Mesangial cell (primary cell): Measurements from ENCODE around the gene NF1. TPM values are rescaled to one million over a fixed set of nuclear protein-coding genes. Genes with fewer than 3 reads are reported as not detected.

ENCODE experiments used
- total RNA-seq: library from RNA; depleted of rRNA; stranded (reverse); fragments of >200 nt; gene quantifications from 2 replicates; pipeline ENCODE4 v1.2.3, GENCODE V29; 2015

NF1 gene
- 28.2 and 39.7 TPM in 2 replicates for total RNA-seq

GRCh38 chr17:31094600-31095235 lies at the start of gene NF1:
NF1 (plus strand) TSS chr17:31094977; CDS start chr17:31095310, 333 bp downstream.

GRCh38 chr17:31297090-31297489 lies 202.3 kb downstream of the NF1 start, which contains the start of gene OMG:
OMG (minus strand) TSS chr17:31297239; CDS start chr17:31296331, 908 bp downstream.

GRCh38 chr17:31313982-31314781 lies 219.4 kb downstream of the NF1 start, which contains the start of gene EVI2B:
EVI2B (minus strand) TSS chr17:31314054; CDS start chr17:31305609, 8,445 bp downstream.

GRCh38 chr17:31321481-31321880 lies 226.7 kb downstream of the NF1 start, which contains the start of gene EVI2A:
EVI2A (minus strand) TSS chr17:31321622; CDS start chr17:31319013, 2,609 bp downstream.

GRCh38 chr17:31391496-31391949 lies 296.7 kb downstream of the NF1 start, which contains the start of gene RAB11FIP4:
RAB11FIP4 (plus strand) TSS chr17:31391675; CDS start chr17:31391853, 178 bp downstream.

Other genes with a start within 250 kb of the NF1 start
- 3.7 and 7.5 TPM in 2 replicates for gene TEFM, start 188.7 kb upstream of the NF1 start, total RNA-seq
- 2.9 and 4.3 TPM in 2 replicates for gene ADAP2, start 173.0 kb upstream of the NF1 start, total RNA-seq
- gene RNF135, start 123.9 kb upstream of the NF1 start, total RNA-seq, result 14.3 and 16.7 TPM in 2 replicates
- not detected in 2 replicates for gene OMG, start 202.3 kb downstream of the NF1 start, total RNA-seq
- under 0.01 TPM in 1 of 2 replicates, not detected in the other for gene EVI2B, start 219.1 kb downstream of the NF1 start, total RNA-seq
- gene EVI2A, start 226.6 kb downstream of the NF1 start, total RNA-seq, result not detected in 2 replicates